HG03460 (cell line): Measurements from ENCODE around the gene TSR1.

Source experiments
- ATAC-seq: cut with Tn5 transposase; IDR thresholded peaks from one replicate; pipeline ENCODE4 v1.9.1; 2021; ENCODE audit not compliant: unreplicated experiment

TSR1 gene

DNA sequence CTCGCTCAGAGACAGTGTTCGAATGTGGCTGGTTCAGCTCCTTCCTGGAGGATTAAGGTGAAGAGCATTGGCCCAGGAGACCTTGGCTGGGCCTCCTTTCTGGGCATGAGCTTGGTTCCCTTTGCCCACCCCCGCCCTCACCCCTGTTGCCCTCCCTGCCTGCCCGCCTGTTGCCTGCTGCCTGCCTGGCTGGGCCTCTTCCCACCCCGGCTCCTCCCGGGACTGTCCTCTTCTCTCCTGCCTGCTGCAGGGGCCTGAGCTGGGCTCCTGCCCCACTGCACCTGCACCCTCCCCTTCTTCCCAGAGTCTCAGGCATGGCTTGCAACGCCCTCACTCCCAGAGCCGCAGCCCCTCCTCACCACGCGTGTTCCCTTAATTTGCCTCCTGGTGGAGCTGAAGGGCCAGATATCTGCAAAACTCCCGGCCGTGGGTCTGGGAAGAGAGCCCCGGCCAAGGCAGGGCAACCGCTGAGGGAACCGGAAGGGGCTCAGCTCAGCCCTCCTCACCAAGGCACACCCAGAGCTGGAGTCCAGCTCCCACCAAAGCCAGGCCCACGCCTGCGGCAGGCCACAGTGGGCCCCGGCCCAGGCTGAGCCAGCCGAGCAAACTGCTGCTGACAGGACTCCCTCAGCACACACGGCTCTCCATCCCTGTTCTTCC is 33.4 kb upstream of the TSR1 start:
- no peak for ATAC-seq

DNA sequence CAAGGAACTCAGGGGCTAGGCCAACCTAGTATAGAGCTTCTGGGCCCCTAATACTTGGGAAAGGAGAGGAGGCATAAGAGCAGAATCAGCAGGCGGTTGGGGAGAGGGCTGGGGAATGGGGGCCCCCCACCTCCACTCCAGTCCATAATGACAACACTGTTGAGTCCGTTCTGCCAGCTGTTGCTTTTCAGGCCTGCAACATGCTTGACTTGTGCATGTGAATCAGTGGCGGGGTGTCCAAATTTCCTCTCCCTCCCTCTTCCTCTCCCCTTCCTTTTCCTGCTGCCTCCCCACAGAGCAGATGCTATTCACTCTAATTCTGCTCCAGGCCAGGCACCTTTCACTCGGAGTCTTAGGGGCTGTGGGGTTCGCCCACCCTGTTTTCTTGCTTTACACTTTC is 32.8 kb upstream of the TSR1 start:
- no peak for ATAC-seq

DNA sequence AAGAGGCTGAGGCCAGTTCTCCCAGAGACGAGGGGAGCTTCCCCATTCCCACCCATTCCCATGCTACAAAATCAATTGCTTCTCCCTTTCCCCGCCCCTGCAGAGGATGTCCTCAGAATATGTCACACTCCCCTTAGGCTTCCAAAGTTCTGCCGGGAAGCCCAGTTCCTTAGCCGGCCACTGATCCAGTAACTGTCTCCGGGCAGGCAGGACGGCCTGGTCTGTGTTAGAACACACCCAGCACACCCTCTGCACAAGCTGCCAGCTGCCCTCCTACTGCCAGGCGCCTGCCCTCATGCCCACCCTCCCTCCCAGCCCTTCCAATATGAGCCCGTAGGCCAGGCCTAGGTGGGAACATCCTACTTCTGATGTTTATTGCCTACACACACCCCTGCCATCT is 32.1 kb upstream of the TSR1 start:
- no peak for ATAC-seq

DNA sequence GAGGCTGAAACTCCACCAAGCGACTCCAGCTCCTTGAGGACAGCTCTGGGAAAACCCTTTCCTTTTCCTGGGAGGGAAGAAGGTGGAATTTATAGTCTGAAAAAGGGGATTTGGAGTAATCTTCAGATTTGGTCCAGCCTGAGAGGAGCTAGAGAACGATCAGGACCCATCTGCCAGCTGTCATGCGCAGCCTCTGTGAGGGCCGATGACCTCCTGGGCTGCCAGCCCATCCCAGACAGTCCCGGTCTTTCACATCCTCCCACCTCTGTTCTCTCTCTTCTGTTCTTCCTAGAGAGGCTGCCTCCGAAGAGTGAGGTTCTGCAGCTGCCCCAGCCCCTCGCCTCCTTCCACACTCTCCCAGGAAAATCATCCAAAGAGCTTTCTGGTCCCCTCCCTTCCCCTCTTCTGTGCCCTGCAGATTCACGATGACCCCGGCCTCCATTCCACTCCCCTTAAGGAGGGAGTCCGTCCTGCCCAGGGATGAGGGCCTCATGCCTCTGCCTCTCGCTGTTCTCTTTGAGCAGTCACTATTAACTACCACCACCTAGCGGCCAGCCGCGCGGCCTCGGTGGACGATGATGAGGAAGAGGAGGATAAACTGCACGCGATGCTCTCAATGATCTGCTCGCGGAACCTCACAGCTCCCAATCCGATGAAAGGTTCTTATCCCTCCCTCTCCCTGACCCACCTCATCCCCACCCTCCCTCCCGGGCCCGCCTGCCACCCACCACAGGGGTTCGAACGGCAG is 30.7 kb upstream of the TSR1 start:
- no peak for ATAC-seq

DNA sequence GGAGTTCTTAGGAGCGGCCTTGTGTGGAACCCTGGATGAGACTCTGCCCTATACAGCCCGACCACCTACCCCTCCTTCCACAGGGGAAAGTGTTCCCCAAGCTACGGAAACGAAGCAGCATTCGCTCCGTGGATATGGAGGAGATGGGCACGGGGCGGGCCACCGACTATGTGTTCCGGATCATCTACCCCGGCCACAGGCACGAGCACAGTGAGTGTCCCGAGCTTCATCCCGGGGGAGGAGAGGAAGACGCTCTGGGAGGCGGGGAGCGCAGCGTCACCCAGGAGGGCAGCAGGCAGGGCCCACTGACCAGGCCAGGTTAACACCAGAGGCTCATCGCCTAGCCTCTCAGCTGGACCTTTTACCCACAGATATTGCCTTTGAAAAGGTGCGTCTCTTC is 28.9 kb upstream of the TSR1 start:
- no peak for ATAC-seq

DNA sequence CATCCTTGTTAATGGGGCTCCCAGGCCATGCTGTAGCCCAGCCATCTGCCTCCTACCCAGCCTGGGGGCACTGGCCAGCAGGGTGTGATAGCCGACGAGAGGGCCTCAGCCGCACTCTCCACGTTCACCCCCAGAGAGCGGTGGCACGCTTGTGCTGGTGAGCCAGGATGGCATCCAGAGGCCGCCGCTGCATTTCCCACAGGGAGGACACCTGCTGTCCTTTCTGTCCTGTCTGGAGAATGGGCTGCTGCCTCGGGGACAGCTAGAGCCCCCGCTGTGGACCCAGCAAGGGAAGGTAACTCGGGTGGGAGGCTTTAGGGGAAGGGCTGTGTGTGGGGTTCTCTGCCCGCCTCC is 28.5 kb upstream of the TSR1 start:
- no peak for ATAC-seq

DNA sequence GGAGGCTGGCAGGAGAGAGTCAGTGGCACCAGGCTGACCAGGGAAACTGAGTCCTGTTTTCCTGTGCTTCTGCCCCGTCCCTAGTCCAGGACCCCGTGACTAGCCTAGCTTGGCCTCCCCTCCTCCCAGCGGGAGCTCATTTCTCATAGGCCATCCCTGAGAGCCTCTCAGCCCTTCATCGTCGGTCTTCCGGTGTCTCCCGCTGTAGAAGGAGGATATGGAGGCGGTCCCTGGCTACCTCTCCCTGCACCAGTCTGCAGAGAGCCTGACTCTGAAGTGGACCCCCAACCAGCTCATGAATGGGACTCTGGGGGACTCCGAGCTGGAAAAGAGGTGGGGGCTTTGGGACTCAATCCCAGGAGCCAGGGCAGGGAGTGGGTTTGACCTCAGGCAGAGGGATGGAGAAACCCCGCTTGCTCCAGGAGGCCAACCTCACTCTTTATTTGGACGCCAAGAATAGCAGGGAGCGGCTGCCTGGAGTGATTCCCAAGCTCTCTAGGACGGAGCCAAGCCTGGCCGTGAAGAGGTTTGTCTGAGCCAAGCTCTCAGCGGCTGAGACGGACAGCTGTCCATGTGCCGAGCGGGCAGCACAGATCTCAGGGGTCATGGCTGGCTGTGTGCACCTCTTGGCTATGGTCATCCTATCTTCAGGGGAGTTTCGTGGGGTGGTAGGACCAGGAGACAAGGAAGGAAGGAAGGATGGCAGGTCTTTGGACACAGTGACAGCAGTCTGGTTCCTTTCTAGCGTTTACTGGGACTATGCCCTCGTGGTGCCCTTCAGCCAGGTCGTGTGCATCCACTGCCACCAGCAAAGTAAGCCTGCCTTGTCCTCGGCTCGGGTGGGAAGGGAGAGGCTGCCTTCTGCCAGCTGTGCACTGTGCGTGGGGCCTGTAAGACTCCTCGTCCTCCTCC is 27.9 kb upstream of the TSR1 start:
- no peak for ATAC-seq

DNA sequence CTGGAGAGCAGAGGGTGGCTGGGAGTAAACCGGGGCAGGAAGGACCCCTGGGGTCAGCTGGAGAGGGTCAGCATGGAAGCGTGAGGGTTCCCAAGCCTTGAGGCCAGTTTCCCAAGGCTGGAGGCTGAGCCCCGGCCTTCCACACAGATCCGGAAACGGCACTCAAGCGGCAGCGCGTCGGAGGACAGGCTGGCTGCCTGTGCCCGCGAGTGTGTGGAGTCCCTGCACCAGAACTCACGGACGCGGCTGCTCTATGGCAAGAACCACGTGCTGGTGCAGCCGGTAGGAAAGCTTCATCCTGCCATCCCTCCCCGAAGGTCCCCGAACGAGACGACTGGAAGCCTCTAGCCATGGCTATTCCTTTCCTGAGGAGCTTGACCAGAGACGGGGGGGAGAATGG is 27.1 kb upstream of the TSR1 start:
- ATAC-seq: no peak

DNA sequence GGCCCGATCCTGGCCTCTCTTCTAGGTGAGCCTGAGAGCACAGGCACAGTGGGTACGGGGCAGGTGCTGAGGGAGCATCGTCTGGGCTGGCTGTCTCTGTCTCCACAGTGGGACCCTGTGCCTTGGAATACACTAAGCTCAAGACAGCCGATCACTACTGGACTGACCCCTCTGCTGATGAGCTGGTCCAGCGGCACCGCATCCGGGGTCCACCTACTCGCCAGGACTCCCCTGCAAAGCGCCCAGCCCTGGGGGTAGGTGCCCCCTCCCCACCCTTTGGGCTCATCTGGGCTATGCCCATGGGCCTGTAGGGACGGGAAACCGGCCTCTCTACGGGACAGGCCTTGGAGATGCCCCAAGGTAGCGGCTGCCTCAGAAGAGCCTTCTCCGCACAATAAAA is 26.6 kb upstream of the TSR1 start:
- ATAC-seq: no peak

DNA sequence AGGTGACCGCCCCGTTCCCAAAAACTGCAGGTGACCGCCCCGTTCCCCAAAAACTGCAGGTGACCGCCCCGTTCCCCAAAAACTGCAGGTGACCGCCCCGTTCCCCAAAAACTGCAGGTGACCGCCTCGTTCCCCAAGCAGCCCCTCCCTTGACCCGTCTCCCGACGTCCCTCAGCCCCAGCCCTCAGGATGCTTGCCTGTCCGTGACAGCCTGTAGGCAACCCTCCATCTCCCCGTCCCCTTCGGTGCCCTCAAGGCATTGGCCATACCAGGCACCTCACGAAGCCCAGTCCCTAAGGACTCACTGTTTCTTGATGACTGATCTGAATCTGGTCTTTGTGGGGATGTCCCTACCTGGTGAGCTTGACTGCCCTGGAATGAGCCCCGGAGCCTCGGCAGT is 26.2 kb upstream of the TSR1 start:
- ATAC-seq: no peak

DNA sequence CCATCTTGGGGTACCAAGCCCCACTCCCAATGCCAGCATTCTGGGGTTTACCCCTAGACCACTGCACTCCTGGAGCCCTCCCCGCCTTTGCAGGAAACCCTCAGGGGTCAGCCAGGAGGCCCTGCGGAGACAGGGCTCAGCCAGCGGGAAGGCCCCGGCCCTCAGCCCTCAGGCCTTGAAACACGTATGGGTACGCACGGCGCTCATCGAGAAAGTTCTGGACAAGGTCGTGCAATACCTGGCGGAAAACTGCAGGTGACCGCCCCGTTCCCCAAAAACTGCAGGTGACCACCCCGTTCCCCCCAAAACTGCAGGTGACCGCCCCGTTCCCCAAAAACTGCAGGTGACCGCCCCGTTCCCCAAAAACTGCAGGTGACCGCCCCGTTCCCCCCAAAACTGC is 25.8 kb upstream of the TSR1 start:
- no peak for ATAC-seq

DNA sequence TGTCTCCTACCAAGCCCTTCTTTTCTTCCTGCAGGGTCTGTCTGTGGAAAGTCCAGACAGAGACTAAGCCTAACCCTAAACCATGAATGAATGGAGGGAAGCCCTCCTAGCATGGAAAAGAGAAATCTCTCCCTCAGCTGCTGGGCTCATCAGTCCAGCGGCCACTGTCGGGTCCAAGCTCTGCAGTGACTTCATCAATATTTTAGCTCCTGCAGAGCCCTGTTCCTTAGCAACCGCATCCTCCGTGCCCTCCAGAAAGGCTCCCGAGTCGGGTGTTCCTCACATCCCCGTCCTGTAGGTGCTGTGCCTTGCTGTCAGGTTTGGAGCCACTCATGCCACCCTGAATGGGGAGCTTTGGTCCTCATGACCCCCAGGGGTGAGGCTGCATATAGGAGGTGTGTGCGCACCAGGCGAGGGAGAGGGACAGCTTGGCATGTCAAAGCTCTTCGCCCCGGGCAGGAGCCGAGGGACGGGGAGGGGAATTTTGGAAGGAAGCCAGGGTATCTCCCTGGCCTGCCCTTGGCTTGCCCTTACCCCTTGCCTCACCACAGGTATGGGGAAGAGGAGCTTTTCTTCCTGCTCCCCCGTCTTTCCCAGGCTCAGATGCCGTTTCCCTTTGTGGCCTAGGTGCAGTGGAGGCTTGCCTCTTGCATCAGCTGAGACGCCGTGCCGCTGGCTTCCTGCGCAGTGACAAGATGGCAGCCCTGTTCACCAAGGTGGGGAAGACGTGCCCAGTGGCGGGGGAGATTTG is 24.9 kb upstream of the TSR1 start:
- no peak for ATAC-seq

DNA sequence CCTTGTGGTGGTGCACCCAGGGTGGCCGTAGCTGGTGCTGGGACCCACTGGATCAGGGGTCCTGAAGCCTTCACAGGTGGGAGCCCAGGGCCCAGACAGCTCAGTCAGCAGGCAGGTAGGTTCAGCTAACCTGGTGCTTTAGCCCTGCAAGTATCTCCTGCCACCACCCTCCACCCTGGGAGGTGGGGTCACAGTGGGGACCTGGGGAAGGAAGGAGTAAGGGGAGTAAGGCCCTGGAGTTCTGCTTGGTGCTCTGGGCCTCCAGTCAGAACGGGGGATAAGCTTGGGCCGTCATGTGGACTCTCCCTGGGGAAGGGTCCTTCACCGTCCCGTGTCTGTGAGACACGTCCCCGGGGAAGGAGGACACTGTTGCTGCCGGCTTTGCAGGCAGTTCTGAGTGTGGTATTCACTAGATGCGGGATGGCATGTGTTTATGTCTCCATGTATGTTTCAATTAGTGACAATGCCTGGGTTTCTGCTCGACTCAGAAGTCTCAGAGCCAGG is 21.7 kb upstream of the TSR1 start:
- ATAC-seq: no peak

DNA sequence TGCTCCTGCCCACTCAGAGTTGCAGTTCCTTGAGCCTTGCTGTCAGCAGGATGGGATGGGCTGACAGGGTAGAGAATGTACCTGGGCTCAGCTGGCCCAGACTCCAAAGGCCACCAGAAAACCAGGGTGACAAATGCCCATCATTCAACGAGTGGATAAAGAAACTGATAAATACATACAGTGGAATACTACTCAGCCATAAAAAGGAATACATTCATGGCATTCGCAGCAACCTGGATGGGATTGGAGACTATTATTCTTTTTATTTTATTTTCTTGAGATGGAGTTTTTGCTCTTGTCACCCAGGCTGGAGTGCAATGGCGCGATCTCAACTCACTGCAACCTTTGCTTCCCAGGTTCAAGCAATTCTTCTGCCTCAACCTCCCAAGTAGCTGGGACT is 21.0 kb upstream of the TSR1 start:
- ATAC-seq: no peak

DNA sequence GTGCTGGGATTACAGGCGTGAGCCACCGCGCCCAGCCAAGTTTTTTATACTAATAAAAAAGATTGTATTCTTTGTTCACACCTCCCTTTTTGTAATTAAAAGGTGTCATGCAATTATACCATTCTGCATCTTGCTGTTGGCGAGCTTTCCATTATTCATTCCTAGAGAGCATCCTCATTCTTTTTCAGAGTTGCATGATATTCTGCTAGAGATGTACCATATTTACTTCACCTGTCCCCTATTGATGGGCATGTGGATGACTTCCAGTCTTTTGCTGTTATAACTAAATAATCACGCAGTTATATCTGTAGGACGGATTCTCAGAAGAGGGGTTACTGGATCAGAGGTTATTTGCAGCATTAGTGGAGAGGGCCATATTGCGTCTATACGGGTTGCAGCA is 18.1 kb upstream of the TSR1 start:
- no peak for ATAC-seq

DNA sequence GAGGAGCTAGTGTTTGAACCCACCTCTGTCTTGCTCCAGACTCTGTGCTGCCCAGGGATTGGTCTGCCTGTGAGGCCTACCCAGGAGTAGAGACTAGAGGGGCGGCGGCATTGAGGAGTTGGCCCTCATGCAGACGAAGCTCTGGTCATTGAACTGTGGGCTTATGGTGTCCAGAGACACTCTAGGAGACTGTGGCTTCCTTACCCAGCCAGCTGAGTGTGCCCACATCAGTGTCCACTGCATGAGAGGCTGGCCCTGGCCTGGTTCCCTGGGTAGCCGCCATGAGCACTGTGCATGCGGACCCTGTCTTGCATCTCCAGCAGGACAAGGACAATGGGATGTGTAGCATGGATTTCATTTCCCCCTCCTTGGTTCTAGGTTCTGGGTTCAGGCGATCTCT is 15.0 kb upstream of the TSR1 start:
- no peak for ATAC-seq

DNA sequence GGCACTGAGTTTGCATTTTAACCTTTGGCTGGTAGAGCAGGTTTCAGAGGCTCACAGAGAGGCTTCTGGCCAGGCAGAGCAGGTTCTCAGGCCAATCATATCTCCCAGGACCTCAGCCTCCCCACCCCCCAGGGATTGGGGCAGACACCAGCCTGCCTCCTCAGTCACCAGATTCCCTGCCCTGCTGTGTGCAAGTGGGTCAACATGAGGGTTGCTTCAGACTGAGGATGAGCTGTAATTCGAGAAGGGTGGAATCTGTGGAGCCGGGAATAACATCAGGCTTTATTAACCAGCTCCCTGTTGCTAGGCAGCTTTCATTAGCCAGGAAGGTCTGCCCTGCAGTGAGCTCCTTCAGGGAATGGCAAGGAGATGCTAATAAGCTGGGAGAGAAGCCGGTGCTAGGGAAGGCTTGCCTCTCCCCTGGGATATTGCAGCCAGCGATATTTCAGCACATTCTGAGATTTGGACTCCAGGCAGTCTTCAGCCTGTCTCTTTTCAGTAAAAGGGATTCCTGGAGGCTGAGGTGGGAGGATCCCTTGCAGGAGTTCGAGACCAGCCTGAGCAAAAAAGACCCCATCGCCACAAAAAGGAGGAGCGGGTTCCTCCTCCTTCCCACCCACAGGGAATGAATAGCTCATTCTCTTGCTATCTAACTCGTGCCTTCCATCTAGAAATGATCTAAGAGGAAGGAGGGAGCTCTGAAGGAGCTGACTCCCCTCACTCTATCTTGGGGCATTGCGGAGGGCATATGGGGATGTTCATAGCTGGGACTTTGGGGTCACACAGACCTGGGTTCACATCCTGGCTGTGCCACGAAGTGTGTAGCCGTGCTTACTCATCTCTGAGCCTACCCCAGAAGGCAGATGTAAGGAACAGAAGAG is 11.8 kb upstream of the TSR1 start:
- no peak for ATAC-seq

DNA sequence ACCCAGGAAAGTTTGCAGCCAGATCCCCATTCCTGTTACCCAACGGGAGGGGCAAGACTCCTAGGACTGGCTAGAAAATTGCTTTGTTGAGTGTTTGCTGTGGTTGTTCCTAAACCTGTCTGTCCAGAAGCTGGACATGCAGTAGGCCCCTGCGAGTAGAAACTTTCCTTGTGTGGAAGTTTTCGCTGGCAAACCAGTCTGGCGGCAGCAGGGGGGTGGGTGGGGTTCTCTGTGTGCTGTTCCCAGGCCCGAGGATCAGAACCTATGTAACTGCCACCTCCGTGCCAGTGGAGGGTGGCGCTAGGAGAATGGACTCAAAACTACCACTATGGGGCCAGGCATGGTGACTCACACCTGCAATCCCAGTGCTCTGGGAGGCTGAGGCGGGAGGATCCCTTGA is 10.2 kb upstream of the TSR1 start:
- ATAC-seq: no peak

DNA sequence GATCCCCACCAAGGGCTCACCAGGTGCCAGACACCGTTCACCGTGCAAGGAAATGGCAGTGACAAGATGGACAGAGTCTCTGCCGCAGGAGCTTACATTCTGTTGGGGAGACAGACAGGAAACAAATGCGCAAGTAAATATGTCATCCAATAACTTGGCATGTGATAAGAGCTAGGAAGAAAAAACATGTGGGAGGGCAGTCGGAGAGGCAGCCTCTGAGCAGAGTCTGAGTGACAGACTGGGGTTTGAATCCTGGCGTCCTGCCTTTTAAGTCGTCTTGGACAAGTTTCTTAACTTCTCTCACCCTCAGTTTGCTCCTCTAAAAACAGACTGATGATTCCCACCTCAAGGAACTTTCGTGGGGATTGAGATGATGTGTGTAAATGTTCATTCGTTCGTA is 8.3 kb upstream of the TSR1 start:
- ATAC-seq: no peak

DNA sequence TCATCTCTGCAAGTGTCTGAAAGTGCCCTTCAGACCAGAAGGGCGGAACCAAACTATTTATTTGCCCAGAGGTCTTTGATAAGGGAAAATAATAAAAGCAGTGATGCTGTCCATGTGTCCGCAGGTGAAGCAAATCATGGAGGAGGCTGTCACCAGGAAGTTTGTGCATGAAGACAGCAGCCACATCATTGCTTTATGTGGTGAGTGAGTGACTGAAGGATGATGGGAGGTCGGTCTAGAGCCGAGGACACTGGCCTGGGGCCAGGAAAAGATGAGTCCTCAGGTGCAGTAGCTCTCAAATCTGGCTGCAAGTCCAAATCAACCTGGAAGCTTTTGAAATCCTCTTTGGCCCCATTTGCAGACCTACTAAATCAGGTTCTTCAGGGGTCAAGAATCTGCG is 7.2 kb upstream of the TSR1 start:
- ATAC-seq: no peak
